Lower leg skin (tissue), 4 donors: ENCODE results near the gene PLA2G12A. TPM values are rescaled to one million over a fixed set of nuclear protein-coding genes. Genes with fewer than 3 reads are reported as not detected.

Experiments
- DNase-seq, 2 donors: peaks; one replicate each; pipeline ENCODE4 v3.0.0-alpha.2; 2019; ENCODE audit warnings: low spot score in 2 of 2
- H3K4me3 ChIP-seq: fragments of 200-600 bp; sonication (generic); 2 replicates; pipeline ENCODE4 v1.5.1; 2017; ENCODE audit warnings: mild to moderate bottlenecking, low read depth; ENCODE audit not compliant: poor library complexity, severe bottlenecking
- POLR2A ChIP-seq, 2 donors: fragments of 450-650 bp; IDR thresholded peaks; one replicate each; pipeline ENCODE4 v1.6.1; 2016 to 2017; ENCODE audit warnings: antibody characterized with exemption in 2 of 2, mild to moderate bottlenecking in 1 of 2, moderate library complexity in 1 of 2
- WGBS, 2 donors: methylation state at CpG; one replicate each; pipeline ENCODE4 v1.1.5; 2018; 5-methylcytosine and 5-hydroxymethylcytosine counted together
- intact Hi-C: fragments of 100-400 bp; cut with DNase I; formaldehyde crosslinking; loops from one replicate; pipeline ENCODE4 v1.15.0; 2023; ENCODE audit warnings: low total_unique reads
- total RNA-seq, 4 donors: library from RNA; depleted of rRNA; stranded (reverse); fragments of >200 nt; gene quantifications; one replicate each; pipeline ENCODE4 v1.1.0, GENCODE V29; 2016
- TF ChIP-seq, protein P1 (sequence below), 3 donors: fragments of 450-650 bp; IDR thresholded peaks; one replicate each; pipeline ENCODE4 v1.5.1; 2016; ENCODE audit warnings: antibody characterized with exemption in 3 of 3, mild to moderate bottlenecking in 3 of 3, moderate library complexity in 2 of 3

PLA2G12A gene
- 10 to 100 TPM; 14.7 to 19.1 (median 17.4) TPM for total RNA-seq

DNA sequence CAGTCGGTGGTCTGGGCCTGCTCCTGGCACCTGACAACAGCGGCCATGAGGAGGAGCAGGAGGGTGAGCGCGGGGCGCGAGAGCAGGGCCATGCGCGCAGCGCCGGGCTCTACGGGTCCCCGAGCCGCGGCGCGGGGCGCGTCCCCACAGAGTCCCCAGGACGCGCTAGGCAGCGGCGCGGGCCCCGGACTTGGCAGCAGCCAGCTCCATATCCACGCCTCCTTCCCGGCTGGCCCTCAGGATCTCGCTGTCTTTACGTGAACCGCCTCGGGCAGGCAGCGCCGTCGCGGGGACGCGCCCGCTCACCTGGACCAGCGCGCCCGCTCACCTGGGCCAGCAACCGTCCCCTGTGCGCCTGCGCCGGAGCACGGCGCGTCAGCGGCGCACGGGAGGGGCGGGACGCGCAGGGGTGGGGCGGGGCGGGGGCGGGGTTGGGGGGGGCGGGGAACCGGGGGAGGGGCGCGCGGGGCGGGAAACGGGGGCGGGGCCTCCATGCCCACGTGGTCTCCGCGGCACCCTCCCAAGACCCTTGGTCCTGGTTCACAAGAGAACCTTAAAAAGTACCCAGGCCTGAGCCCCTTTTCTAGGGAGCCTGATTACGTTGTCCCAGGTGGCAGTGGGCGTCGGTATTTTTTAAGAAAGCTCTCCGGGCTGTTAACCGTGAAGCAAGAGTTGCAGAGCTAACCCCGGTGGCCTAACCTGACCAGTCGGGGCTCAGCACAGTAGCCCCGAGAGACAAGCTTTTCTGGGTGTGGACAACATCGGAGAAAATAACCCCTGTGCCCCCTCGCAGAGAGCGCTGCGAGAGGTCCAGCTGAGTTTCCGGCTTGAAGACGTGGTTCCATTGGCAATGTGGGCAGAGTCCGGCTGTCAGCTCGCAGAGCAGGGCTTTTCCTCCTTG lies at the start of gene PLA2G12A:
Gene PLA2G12A, minus strand, starts transcription at position 353 of the 901 bp plus-strand sequence. Its CDS starts 261 bp downstream, at position 92.
- WGBS, 2 donors: 0% methylated on average over 4 to 12 of the region's 83 CpGs
- DNase-seq: peak; percentile 71 to 94
- intact Hi-C loops: no loop called here
- TF ChIP-seq, protein P1, sequence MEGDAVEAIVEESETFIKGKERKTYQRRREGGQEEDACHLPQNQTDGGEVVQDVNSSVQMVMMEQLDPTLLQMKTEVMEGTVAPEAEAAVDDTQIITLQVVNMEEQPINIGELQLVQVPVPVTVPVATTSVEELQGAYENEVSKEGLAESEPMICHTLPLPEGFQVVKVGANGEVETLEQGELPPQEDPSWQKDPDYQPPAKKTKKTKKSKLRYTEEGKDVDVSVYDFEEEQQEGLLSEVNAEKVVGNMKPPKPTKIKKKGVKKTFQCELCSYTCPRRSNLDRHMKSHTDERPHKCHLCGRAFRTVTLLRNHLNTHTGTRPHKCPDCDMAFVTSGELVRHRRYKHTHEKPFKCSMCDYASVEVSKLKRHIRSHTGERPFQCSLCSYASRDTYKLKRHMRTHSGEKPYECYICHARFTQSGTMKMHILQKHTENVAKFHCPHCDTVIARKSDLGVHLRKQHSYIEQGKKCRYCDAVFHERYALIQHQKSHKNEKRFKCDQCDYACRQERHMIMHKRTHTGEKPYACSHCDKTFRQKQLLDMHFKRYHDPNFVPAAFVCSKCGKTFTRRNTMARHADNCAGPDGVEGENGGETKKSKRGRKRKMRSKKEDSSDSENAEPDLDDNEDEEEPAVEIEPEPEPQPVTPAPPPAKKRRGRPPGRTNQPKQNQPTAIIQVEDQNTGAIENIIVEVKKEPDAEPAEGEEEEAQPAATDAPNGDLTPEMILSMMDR (IDR thresholded peaks at IDR 0.05): no peak
- TF ChIP-seq POLR2A (IDR thresholded peaks at IDR 0.05): no peak
- H3K4me3 ChIP-seq: peak within 1 kb of the TSS; percentile 84

DNA sequence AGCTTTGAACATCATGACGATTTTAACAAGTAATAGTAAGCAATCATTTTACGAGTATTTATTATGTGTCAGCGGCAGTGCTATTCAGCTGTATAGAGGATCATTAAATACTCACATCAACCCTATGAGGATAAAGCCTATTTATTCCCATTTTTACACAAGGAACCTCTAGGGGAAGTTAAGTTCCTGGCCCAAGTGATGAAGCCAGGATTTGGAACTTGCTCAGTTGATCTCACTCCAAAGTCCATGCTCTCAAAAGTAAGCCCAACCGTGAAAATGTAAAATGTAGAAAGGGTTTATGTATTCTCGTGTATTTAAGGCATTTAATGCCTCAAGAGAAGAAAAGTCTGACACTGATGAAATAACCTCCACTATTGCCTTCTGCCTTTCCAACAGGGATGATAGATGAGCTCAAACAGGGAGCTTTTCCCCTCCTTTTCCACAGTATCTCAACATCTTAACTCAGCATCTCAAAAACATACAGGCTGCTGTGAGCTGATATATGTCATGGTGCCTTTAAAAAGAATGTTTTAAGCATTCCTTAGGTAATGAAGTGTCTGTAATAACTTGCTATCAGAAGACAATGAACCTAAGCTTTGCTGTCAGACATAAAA lies 35.0 kb upstream of the PLA2G12A start:
- DNase-seq: no peak
- 63 to 72% methylated on average over 5 of the region's 5 CpGs for WGBS, 2 donors
- intact Hi-C loops: no loop called here
- H3K4me3 ChIP-seq: no peak overlapping the region
- TF ChIP-seq, protein P1 (IDR thresholded peaks at IDR 0.05): no peak
- TF ChIP-seq POLR2A (IDR thresholded peaks at IDR 0.05): no peak

DNA sequence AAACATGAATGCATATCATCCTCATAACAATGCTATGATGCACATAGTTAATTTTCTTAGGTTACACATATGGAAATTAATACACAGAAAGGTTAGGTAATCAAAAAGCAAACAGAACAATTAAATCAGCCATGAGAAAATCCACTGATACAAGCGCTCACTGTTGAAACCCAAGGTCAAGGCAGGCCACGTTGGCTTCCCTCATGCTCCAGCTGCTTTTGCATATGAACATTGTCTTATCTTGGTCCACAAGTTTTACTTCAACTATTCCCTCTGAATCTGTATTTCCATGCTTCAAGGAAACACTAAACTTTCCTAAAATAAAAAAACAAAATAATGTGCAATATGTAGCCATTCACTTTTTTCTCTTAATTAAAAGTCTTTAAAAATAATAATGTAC lies 34.5 kb upstream of the PLA2G12A start:
- no peak overlapping the region for H3K4me3 ChIP-seq
- WGBS, 2 donors: 69 to 73% methylated on average over 2 of the region's 2 CpGs
- DNase-seq: no peak
- no peak for TF ChIP-seq POLR2A (IDR thresholded peaks at IDR 0.05)
- TF ChIP-seq, protein P1 (IDR thresholded peaks at IDR 0.05): no peak
- intact Hi-C loops: no loop called here

DNA sequence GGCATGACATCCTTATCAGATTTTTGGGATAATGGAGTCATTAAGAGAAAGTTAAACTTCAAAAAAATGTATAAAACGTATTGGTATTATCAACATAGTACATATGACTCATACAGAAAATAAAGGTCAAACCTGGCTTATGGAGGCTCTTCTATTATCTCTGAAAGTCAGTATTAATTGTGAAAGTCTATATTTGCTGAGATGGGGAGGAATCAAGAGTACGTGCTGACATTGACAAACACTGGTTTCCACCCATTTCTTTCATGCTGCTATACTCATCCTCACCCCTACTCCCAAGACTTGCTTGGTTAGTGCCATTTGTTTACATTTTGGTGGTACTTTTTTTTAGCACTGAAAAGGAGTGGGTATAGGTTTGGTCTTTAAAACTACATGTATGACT lies 30.8 kb upstream of the PLA2G12A start:
- TF ChIP-seq POLR2A (IDR thresholded peaks at IDR 0.05): no peak
- TF ChIP-seq, protein P1 (IDR thresholded peaks at IDR 0.05): no peak
- WGBS, 2 donors: 73 to 77% methylated on average over 2 of the region's 2 CpGs
- no peak overlapping the region for H3K4me3 ChIP-seq
- no peak for DNase-seq
- intact Hi-C loops: no loop called here

DNA sequence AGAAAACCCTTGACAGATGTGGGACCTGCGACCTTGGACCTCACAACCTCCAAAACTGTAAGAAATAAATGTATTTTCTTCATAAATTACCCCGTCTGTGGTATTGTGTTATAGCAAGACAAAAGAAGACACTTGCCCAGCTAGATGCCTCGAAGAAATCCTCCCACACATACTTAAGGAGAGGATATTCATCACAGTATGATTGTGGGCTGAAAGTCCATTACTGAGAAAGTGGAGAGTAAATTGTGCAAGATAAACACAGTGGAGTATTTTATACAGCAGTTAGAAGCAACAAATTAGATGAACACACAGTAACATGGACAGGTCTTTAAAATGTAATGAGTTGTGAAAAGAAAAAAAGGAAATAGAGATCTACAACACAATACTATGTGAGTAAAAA lies 25.8 kb upstream of the PLA2G12A start:
- H3K4me3 ChIP-seq: no peak overlapping the region
- no peak for DNase-seq
- TF ChIP-seq POLR2A (IDR thresholded peaks at IDR 0.05): no peak
- TF ChIP-seq, protein P1 (IDR thresholded peaks at IDR 0.05): no peak
- intact Hi-C loops: no loop called here
- WGBS, 2 donors: 77 to 83% methylated on average over 3 of the region's 3 CpGs
